ENCODE data around the gene ZNF880.
"Not testable (repeated sequence)": the region's sequence is repeated elsewhere in the genome, so short reads cannot be mapped to it uniquely, and the experiment has no call there.

ZNF880 gene

DNA sequence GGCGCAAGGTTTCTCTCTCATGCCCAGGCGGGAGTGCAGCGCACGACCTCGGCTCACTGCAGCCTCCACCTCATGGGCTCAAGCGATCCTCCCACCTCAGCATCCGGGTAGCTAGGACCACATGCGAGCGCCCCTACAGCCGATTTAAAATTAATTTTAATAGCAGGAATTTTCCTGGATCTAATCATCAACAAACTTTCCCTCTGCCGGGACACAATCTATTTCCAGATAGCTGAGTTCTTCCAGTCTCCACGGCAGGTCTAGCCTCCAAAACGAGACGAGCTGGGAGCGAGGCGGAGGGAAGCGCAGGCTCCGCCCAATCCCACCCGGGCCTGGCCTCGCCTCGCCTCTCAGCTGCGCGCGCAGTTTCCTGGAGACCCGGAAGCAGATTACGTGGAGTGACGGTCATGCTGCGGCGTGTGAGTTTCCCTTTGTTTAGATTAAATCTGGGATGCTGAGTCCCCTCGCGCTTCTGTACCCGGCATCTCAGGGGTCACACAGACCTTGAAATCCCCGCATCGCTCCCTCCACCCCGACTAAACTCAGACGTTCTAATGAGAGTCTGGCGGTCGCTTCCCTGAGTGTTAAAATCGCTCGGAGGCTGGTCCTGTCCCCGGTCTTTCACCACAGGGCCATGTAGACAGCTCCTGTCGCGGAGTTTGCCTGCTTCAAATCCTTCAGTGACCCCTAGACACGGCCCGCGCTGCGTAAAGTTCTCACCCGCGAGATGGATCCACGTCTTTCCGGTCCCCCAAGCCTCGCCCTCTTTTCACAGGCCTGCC lies at the start of gene ZNF880:
TSS of gene ZNF880 (plus strand) at position 365 of the 782 bp plus-strand sequence. CDS start at position 408, 43 bp downstream.
- no peak for DNase-seq

DNA sequence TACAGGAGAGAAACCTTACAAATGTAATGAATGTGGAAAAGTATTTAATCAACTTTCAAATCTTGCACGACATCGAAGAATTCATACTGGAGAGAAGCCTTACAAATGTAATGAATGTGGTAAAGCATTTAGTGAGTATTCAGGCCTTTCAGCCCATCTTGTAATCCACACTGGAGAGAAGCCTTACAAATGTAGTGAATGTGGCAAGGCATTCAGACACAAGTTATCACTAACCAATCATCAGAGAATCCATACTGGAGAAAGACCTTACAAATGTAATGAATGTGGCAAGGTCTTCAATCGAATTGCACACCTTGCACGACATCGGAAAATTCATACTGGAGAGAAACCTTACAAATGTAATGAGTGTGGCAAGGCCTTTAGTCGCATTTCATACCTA lies 47.3 kb upstream of the ZNF880 start:
- DNase-seq, result no peak

DNA sequence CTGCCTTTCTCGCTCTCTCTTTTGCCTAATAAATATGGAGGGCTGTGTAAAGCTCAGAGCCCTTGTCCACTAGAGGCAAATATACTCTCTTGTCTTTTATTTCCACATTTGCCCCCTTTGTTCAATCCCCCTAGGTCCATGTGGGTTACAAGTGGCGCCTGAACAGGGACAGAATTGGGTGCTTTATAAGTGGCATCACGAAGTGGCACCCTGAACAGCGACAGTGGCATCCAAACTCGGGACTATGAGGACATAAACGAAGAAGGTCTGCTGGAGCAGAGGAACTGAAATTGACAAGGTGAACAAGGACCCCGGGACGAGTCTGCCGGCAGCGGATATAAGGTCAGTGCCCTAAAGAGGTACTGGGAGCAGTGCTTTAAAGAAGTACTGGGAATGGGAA lies 38.0 kb upstream of the ZNF880 start:
- no peak for DNase-seq

DNA sequence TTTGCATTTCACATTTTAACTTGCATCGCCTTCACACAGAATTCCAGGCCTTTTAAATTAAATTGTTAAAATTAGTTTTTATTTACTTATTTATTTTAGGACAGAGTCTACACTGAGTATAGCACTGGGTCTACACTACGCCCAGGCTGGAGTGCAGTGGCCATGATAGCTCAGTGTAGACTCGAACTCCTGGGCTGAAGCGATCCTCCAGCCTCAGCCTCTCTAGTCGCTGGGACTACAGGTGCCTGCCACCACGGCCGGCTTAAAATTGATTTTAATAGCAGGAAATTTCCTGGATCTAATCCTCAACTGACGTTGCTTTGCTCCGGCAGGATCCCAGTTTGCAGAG lies 34.0 kb upstream of the ZNF880 start:
- DNase-seq, result no peak

DNA sequence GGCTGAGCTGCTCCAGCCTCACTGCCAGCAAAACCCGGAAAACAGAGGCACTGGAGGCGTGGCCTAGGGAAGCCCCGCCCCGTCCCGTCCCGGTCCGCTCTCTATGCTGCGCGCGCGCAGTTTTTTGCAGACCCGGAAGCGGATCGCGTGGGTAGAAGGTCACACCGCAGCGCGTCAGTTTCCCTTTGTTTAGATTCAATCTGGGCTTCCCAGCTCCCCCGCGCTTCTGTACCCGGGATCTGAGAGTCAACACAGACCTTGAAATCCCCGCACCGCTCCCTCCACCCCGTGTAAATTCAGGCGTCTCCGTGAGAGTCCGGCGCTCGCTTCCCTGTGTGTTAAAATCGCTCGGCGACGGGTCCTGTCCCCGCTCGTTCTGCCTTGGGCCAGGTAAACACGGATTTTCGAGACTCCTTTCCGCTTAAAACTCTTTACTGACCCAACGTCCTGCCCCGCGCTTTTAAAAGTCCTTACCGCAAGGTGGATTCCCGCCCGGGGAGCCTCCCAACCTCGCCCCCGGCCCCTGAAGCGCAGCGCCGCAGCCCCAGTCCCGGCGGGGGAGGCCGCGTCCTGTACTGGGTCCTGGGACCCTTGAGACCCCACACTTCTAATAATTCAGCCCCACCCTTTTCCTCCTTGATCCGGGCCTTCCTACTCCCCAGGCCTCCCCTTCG lies 33.5 kb upstream of the ZNF880 start, which contains the start of gene ZNF610:
TSS of gene ZNF610 (plus strand) at position 127 of the 674 bp plus-strand sequence. CDS start 12,930 bp downstream, outside the sequence.
- peak; percentile 71 for DNase-seq

DNA sequence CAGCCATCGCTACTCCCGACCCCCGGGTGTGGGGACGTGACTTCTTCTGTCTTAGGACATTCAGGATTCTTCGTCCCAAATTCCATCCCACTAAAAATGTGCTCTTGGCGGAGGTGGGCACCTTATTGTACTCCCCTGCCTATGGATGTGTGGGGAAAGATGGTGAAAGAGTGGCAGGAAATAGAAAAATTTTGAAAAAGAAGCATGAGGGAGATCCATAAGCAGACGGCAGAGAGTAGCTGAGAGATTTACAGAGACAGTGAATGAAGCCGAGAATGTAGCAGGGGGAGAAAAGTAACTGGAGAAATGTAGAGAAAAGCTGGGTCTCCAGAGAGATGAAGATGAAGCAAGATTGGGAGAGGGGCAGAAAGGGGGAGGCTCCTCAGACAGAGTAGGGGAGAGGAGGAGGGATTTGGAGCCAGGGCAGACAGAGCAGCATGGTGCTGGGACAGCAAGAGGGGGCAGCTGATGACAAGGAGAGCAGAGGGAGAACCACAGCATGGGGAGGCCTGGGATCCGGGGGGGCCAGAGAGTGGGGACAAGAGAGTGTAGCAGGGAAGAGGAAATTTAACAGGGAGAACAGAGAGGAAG lies 32.8 kb upstream of the ZNF880 start:
- peak; percentile 5 for DNase-seq

DNA sequence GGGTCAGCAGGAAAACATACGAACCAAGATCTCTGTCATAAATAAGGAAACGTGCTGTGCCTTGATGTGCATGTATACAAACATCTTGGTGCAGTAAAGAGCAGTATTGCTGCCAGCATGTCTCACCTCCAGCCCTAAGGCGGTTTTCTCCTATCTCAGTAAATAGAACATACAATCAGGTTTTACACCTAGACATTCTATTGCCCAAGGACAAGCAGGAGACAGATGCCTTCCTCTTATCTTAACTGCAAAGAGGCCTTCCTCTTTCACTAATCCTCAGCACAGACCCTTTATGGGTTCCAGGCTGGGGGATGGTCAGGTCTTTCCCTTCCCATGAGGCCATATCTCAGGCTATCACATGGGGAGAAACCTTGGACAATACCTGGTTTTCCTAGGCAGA lies 30.7 kb upstream of the ZNF880 start:
- not testable (repeated sequence) for DNase-seq

DNA sequence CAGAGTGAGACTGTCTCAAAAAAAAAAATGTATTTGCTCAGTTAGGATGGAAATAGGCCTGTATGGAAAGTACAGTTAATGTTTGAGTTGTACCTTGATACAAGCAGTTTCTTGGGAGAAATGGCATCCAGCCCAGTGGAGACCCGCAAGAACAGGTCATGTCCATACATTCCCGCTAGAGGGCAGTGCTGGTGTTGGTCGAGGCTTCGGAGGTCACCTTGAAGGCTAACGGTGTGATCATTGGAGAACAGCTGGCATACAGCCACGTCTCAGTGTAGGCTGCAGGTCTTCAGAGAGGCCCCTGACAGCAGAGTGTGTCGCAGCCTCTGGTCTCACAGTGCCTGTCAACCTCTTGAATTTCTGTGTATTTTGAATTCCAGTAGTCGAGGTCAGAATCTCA lies 26.2 kb upstream of the ZNF880 start:
- DNase-seq, result no peak

DNA sequence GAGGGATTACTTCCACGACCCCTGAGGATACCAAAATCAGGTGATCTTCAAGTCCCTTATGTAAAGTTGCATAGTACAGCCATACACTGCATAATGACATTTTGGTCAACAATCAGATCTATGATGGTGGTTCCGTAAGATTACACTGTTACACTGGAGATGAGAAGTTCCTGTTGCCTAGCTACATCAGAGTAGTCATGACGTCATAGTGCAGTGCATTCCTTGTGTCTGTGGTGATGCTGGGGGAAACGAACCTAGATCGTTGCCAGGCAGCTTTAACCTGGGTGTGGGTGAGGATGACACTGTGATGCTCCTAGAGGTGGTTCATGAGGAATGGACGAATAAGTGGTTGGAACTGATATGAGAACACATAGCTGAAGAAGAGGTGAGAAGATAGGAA lies 24.6 kb upstream of the ZNF880 start:
- DNase-seq, result no peak

DNA sequence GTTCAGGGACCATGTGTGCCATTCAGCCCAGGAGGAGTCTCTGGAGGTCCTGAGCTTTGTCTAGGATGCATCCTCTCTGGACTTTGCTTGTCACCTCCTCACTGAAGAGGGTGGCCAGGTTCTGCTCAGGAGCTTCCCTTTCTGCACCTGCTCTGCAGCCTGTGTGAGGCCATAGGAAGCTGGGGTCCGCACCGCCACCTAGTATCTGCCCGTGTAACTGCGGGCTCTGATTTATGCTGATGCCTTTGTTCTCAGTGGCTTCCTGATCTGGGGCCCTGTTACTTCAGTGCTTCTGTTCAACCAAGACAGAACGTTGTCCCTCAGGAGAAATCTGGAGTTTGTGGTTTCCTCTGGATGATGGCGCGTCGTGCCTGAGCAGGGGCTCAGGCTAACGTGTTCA lies 18.2 kb upstream of the ZNF880 start:
- DNase-seq, result no peak

DNA sequence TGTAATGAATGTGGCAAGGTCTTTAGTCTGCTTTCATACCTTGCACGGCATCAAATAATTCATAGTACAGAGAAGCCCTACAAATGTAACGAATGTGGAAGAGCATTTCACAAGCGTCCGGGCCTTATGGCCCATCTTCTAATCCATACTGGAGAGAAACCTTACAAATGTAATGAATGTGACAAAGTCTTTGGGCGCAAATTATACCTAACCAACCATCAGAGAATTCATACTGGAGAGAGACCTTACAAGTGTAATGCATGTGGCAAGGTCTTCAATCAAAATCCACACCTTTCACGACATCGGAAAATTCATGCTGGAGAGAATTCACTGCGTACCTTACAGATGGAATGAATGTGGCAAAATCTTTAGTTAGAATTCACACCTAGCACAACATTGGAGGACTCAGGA lies 3.3 kb upstream of the ZNF880 start:
- DNase-seq, result no peak

DNA sequence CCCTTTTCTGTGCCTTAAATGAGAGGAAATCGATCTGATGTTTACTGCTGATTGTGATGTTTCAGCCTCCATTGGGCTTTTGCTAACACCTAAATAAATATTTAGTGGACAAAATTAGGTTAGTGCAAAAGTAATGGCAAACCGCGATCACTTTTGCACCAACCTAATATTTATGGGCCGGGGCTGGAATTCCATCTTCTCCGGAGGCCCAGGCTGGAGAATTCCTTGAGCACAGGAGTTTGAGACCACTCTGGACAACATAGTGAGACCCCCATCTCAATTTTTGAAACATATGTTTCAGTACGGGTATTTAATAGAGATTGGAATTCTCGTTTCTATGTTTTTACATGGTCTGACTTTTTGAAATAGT lies 603 bp downstream of the ZNF880 start:
- no peak for DNase-seq

DNA sequence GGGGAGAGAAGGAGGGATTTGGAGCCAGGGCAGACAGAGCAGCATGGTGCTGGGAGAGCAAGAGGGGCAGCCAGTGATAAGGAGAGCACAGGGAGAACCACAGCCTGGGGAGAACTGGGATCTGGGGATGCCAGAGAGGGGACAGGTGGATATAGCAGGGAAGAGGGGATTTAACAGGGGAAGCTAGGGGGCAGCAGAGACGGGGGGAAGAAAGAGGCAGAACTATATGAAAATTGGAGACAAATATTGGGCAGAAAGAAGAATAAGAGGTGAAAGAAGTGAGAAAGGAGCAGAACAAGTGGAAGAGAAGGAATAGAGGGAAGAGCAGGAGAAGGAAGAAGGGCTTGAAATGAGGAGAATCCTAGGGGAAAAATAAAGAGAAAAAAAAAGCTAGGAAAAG lies 21.4 kb downstream of the ZNF880 start:
- no peak for DNase-seq

DNA sequence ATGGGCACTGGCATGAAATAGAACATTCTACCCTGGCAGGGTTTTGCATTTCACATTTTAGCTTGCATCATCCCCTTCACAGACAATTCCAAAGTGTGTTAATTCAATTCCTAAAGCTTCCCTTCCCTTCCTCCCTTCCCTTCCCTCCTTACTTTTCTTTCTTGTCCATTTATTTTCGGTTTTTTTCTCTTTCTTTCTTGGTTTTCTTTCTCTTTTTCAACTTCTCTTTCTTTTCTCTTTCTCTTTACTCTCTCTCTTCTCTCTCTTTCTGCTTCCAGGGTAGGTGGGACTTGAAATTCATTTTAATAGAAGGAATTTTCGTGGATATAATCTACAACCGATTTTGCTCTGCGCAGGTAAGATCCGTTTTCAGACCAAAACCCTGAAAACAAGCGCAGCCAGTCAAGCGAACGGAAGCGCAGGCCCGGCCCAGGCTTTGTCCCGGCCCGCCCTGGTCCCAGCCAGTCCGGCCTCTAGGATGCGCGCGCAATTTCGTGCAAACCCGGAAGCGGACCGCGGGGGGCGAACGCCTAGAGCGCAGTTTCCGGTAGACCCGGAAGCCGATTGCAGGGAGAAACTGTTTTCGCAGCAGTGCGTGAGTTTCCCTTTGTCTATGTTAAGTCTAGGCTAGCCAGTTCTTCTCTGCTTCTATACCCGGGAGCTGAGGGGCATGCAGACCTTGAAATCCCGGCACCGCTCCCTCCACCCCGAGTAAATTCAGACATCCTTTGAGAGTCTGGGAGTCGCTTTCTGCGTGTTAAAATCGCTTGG lies 27.8 kb downstream of the ZNF880 start, which contains the start of gene ZNF528:
TSS of gene ZNF528 (plus strand) at position 540 of the 771 bp plus-strand sequence. CDS start 4,165 bp downstream, outside the sequence.
- DNase-seq, result peak; percentile 75

DNA sequence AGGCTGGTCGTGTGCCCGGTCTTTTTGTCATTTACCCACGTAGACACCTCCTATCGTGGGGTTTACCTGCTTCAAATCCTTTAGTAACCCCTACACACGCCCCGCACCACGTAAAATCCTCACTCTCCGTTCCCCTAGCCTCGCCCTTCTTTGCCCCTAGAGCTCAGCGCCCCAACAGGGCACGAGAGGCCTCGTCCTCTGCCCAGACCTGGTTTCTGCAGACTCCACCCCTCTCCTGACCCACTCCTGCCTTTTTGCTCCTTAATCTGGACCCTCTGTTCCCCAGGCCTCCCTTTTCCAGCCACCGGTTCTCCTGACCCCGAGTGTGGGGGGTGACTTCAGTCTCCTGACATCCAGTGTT lies 28.3 kb downstream of the ZNF880 start:
- no peak for DNase-seq

DNA sequence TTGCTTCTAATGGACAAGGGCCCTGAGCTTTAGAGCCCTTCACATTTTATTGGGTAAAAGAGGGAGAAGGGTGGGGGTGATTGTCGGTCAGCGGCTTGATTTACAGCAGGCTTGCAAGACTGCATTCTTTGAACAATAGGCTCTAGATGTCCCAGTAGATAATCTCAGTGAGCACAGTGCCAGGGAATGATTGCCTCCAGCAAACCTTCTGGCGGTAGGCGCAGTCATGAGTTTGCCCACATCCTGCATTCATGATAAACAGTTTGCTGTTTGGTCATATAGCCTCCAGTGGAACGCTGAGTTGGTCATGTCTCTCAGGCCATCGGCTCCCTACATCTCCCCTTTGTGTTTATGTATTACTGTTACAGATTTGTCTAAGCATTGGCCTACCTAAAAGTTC lies 40.6 kb downstream of the ZNF880 start:
- no peak for DNase-seq

DNA sequence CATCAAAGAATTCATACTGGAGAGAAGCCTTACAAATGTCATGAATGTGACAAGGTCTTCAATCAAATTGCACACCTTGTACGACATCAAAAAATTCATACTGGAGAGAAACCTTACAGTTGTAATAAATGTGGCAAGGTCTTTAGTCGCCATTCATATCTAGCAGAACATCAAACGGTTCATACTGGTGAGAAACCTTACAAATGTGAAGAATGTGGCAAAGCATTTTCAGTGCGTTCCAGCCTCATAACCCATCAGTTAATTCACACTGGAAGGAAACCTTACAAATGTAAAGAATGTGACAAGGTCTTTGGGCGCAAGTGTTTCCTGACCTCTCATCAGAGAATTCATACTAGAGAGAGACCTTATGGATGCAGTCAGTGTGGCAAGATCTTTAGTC lies 46.0 kb downstream of the ZNF880 start:
- no peak for DNase-seq

DNA sequence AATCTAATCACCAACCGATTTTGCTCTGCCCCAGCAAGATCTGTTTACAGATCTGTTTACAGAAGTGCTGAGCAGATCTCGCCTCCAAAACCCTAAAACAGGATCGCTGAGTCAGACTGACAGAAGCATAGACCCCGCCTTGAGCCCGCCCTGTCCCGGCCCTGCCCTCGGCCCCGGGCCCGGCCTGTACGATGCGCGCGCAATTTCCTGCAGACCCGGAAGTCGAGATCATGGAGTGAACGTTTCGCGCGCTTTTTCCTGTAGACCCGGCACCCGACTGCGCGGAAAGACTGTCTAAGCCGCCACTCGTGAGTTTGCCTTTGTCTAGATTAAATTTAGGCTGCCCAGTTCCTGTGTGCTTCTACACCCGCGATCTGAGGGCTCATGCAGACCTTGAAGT lies 59.2 kb downstream of the ZNF880 start, which contains the start of gene ZNF534:
TSS of gene ZNF534 (plus strand) at position 212 of the 400 bp plus-strand sequence. CDS start 2,327 bp downstream, outside the sequence.
- DNase-seq, result no peak

Data from NCI-H2227 treated with DMSO at 0.1 percent for 48 hours (cell line).